ENCODE data around the gene ATP8A2.

DNA sequence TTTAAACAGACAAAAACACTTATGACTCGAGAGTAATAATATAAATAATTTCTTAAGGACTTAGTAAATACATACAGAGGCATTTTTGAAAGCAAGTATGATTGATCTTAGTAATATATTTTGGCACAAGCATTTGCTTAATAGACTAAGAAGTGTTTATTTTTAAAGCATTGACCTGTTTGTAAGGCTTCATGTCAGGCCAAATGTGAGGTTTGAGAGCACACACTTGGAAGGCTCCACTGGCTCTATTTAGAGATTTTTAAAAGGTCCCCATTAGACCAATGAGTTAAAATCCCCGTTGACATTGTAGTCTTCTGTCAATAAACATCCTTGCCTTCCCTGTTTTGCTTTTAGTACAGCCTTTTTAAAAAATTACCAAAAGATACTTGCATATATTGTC is 50.4 kb downstream of the ATP8A2 start:
- TF ChIP-seq, protein P1, sequence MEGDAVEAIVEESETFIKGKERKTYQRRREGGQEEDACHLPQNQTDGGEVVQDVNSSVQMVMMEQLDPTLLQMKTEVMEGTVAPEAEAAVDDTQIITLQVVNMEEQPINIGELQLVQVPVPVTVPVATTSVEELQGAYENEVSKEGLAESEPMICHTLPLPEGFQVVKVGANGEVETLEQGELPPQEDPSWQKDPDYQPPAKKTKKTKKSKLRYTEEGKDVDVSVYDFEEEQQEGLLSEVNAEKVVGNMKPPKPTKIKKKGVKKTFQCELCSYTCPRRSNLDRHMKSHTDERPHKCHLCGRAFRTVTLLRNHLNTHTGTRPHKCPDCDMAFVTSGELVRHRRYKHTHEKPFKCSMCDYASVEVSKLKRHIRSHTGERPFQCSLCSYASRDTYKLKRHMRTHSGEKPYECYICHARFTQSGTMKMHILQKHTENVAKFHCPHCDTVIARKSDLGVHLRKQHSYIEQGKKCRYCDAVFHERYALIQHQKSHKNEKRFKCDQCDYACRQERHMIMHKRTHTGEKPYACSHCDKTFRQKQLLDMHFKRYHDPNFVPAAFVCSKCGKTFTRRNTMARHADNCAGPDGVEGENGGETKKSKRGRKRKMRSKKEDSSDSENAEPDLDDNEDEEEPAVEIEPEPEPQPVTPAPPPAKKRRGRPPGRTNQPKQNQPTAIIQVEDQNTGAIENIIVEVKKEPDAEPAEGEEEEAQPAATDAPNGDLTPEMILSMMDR (IDR thresholded peaks at IDR 0.05): no peak
- no peak for TF ChIP-seq ZFX (IDR thresholded peaks at IDR 0.05; ENCODE audit: borderline replicate concordance)

All from 22Rv1 (cell line).